SK-N-SH (cell line): Measurements from ENCODE around the gene RAPGEF2. TPM values are rescaled to one million over a fixed set of nuclear protein-coding genes. Genes with fewer than 3 reads are reported as not detected.

Experiments used
- CTCF ChIA-PET: fragments of 300-600, 350-600 bp; formaldehyde crosslinking; extraction: SDS; loops from one replicate; lab custom pipeline; 2021; lab: Yijun Ruan, JAX
- POLR2A ChIA-PET: fragments of 350-600 bp; sonication (Branson Sonifier 250); formaldehyde crosslinking; extraction: SDS; loops from one replicate; lab custom pipeline; 2020; ENCODE audit warnings: antibody characterized with exemption, inconsistent platforms; lab: Yijun Ruan, JAX
- DNase-seq: peaks from one replicate; pipeline ENCODE4 v3.0.0; 2012
- H2AFZ ChIP-seq: fragments of 200-600 bp; sonication (generic); 2 replicates; pipeline ENCODE4 v1.8.1; 2016; ENCODE audit warnings: antibody characterized with exemption, mild to moderate bottlenecking, low read depth
- H3F3A ChIP-seq: fragments of 200-600 bp; sonication (generic); replicated peaks from 2 replicates; pipeline ENCODE3; 2016; ENCODE audit warnings: antibody characterized with exemption, mild to moderate bottlenecking; ENCODE audit not compliant: insufficient read depth
- H3K27ac ChIP-seq, 2 experiments: fragments of 200-500 bp in 1 of 2; fragments of 200-600 bp in 1 of 2; sonication (Bioruptor generic) in 1 of 2; sonication (generic), shearing (Covaris generic) in 1 of 2; 2 replicates each; pipeline versions ENCODE4 v1.5.1 to v1.6.1; 2014 to 2016; ENCODE audit warnings: low read depth in 2 of 2, inconsistent platforms in 1 of 2, low read length in 1 of 2, mild to moderate bottlenecking in 1 of 2, mixed read lengths in 1 of 2
- H3K27me3 ChIP-seq: fragments of 200-600 bp; sonication (generic), shearing (Covaris generic); 2 replicates; pipeline ENCODE4 v1.6.1; 2016; ENCODE audit warnings: mixed run types; ENCODE audit not compliant: insufficient read depth
- H3K36me3 ChIP-seq, 2 experiments: fragments of 200-500 bp in 1 of 2; fragments of 200-600 bp in 1 of 2; sonication (Bioruptor generic) in 1 of 2; sonication (generic) in 1 of 2; replicated peaks in 1 of 2; 2 replicates each; pipeline versions ENCODE3 to v1.5.1; 2014 to 2016; ENCODE audit warnings: low read length in 1 of 2, mild to moderate bottlenecking in 1 of 2; ENCODE audit not compliant: insufficient read depth in 2 of 2, control insufficient read depth in 1 of 2
- H3K4me1 ChIP-seq, 2 experiments: fragments of 200-500 bp in 1 of 2; fragments of 200-600 bp in 1 of 2; sonication (Bioruptor generic) in 1 of 2; sonication (generic), shearing (Covaris generic) in 1 of 2; 2 replicates each; pipeline versions ENCODE4 v1.5.1 to v1.6.1; 2014 to 2016; ENCODE audit warnings: low read depth in 1 of 2, low read length in 1 of 2, mixed run types in 1 of 2; ENCODE audit not compliant: insufficient read depth in 2 of 2, control insufficient read depth in 1 of 2
- H3K4me2 ChIP-seq: fragments of 200-600 bp; sonication (generic), shearing (Covaris generic); 2 replicates; pipeline ENCODE4 v1.6.1; 2017; ENCODE audit warnings: mixed run types
- H3K4me3 ChIP-seq, 2 experiments: fragments of 200-500 bp in 1 of 2; fragments of 200-600 bp in 1 of 2; sonication (Bioruptor generic) in 1 of 2; sonication (generic), shearing (Covaris generic) in 1 of 2; 2 replicates each; pipeline versions ENCODE4 v1.5.1 to v1.8.1; 2014 to 2016; ENCODE audit warnings: low read depth in 2 of 2, inconsistent platforms in 1 of 2, low read length in 1 of 2, mild to moderate bottlenecking in 1 of 2, mixed read lengths in 1 of 2, moderate library complexity in 1 of 2
- H3K79me2 ChIP-seq: fragments of 200-600 bp; sonication (generic); 2 replicates; pipeline ENCODE4 v1.8.1; 2017; ENCODE audit warnings: mild to moderate bottlenecking; ENCODE audit not compliant: insufficient read depth
- H3K9ac ChIP-seq: fragments of 200-600 bp; sonication (generic); 2 replicates; pipeline ENCODE4 v1.6.1; 2017; ENCODE audit warnings: mixed run types
- H3K9me2 ChIP-seq: fragments of 200-600 bp; sonication (generic); 2 replicates; pipeline ENCODE4 v1.6.1; 2017; ENCODE audit warnings: mixed run types
- H3K9me3 ChIP-seq: fragments of 200-600 bp; sonication (generic); 2 replicates; pipeline ENCODE4 v1.6.1; 2017; ENCODE audit warnings: mixed run types, mild to moderate bottlenecking, moderate library complexity
- H4K20me1 ChIP-seq: fragments of 200-600 bp; sonication (generic); 2 replicates; pipeline ENCODE4 v1.6.1; 2017; ENCODE audit warnings: mild to moderate bottlenecking, mixed run types; ENCODE audit not compliant: insufficient read depth
- CHD2 ChIP-seq: fragments of 150-350 bp; IDR thresholded peaks from 2 replicates; pipeline ENCODE4 v1.6.1; 2018; ENCODE audit warnings: low read length; ENCODE audit not compliant: partially characterized antibody
- FOSL2 ChIP-seq: IDR thresholded peaks from 2 replicates; pipeline ENCODE4 v1.4.0; 2012; ENCODE audit warnings: low read depth, mild to moderate bottlenecking, moderate library complexity, borderline replicate concordance
- FOXJ3 ChIP-seq: sonication (generic); formaldehyde crosslinking; IDR thresholded peaks from 2 replicates; pipeline ENCODE4 v1.5.1; 2020; ENCODE audit warnings: mild to moderate bottlenecking, missing genetic modification reagents
- JUND ChIP-seq: IDR thresholded peaks from 2 replicates; pipeline ENCODE4 v1.4.0; 2012
- MEF2A ChIP-seq: IDR thresholded peaks from 2 replicates; pipeline ENCODE4 v1.4.0; 2012; ENCODE audit warnings: low read depth, borderline replicate concordance
- NFIC ChIP-seq: IDR thresholded peaks from 2 replicates; pipeline ENCODE4 v1.4.0; 2012; ENCODE audit warnings: borderline replicate concordance
- RCOR1 ChIP-seq: fragments of 150-350 bp; IDR thresholded peaks from 2 replicates; pipeline ENCODE4 v1.6.1; 2017; ENCODE audit warnings: antibody characterized with exemption, low read length
- SIN3A ChIP-seq: IDR thresholded peaks from 2 replicates; pipeline ENCODE4 v1.6.1; 2012; ENCODE audit warnings: low read depth, mild to moderate bottlenecking, low read length, moderate library complexity, borderline replicate concordance
- TCF12 ChIP-seq: IDR thresholded peaks from 2 replicates; pipeline ENCODE4 v1.4.0; 2012
- YY1 ChIP-seq: IDR thresholded peaks from 2 replicates; pipeline ENCODE4 v1.4.0; 2012; ENCODE audit warnings: low read depth, mild to moderate bottlenecking
- WGBS: methylation state at CpG from one replicate; pipeline ENCODE4 v1.1.6; 2017; ENCODE audit warnings: low lambda C conversion rate; 5-methylcytosine and 5-hydroxymethylcytosine counted together
- polyA plus RNA-seq, 3 experiments: library from polyadenylated mRNA; depleted of rRNA; stranded (reverse); fragments of >200 nt; gene quantifications; 2 replicates each; pipeline ENCODE4 v1.2.3, GENCODE V29; 2012
- TF ChIP-seq, protein P1 (sequence below): IDR thresholded peaks from 2 replicates; pipeline ENCODE4; 2012
- TF ChIP-seq, protein P2 (sequence below): fragments of 200-600 bp; sonication (generic); IDR thresholded peaks from 2 replicates; pipeline ENCODE4 v1.6.1; 2017; ENCODE audit warnings: antibody characterized with exemption, mild to moderate bottlenecking, moderate library complexity
- TF ChIP-seq, protein P3 (sequence below): IDR thresholded peaks from 2 replicates; pipeline ENCODE4 v1.4.0; 2012; ENCODE audit warnings: low read depth

RAPGEF2 gene
- polyA plus RNA-seq, 1 of the 3 experiments (the other 2 are of a cell fraction): 19.2 TPM

DNA sequence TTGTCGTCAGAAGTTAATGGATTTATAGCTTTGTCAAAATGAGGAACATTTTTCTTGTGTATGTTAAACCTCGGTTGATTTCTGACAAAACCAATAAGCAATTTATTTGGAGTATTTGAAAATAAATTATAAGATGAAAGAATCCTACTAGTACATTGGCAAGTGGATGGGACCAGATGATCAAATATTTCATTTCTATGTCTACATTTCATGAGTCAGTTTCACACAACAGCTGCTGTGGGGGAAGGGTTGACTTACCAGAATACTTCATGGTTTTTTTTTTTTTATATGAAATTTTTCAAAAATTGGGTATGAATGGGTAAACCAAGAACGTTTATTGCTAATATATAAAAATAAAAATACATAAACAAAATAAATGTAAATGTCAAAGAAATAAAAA lies 39.4 kb downstream of the RAPGEF2 start:
- Histone ChIP-seq H3K79me2 (peaks cover 84% of the 10 kb centered on the region), H3K9ac (no peak overlapping the region), H2AFZ (no peak overlapping the region), H3K9me3 (no peaks in the 10 kb centered on the region), H3K9me2 (no peaks in the 10 kb centered on the region), H3K27ac (no peak overlapping the region), H3F3A (no peaks in the 10 kb centered on the region), H3K4me2 (no peak overlapping the region), H3K36me3 (no peaks in the 10 kb centered on the region), H4K20me1 (peaks cover 69% of the 10 kb centered on the region), H3K4me3 (no peak overlapping the region), H3K27me3 (no peaks in the 10 kb centered on the region), H3K4me1 (peaks cover 0 to 2% of the 10 kb centered on the region in 2 experiments; a peak in 2 of 4 replicates)
- no peak for DNase-seq
- TF ChIP-seq TCF12 (peak; percentile 30), MEF2A (no peak)
- ChIA-PET POLR2A (no interaction called here), CTCF (interaction anchor here (1.0 to 1.5 kb wide), 2 partner anchors 10 to 291 kb away, joined by 3 read pairs; no protein-coding TSS in a partner anchor)
- 79% methylated on average over 3 of the region's 3 CpGs for WGBS

DNA sequence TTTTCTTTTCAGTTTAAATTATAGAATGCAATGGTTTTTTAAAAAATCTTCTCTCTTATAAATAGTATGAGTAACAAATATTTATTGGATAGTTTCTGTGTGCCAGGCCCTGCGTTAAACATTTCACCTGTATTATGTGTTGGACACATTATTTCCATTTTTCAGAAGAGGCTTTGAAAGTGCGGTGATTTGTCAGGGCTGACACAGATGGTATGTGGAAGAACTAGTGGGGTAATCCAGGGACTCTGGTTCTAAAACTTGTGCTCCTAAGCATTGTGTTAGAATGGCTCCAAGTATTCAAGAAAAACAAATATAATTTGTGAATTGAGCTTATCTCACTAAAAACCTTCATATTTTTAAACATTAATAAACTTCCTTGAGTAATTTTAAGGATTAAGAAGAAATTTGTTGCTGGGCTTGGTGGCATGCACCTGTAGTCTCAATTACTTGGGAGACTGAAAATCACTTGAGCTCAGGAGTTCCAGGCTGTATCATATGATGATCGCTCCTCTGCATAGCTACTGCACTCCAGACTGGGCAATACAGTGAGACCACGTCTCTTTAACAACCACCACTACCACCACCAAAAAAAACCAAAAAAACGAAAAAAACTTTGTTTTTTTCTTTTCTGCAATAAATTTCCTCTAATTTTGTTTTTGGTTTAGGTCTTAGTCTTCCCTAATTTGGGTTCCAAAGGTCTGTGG lies 40.0 kb downstream of the RAPGEF2 start:
- Histone ChIP-seq H3K9me2 (no peaks in the 10 kb centered on the region), H2AFZ (no peak overlapping the region), H3K4me2 (no peak overlapping the region), H3K27ac (no peak overlapping the region), H3K9me3 (no peaks in the 10 kb centered on the region), H4K20me1 (peaks cover 64% of the 10 kb centered on the region), H3K79me2 (peaks cover 84% of the 10 kb centered on the region), H3K27me3 (no peaks in the 10 kb centered on the region), H3K9ac (no peak overlapping the region), H3K4me3 (no peak overlapping the region), H3K36me3 (no peaks in the 10 kb centered on the region), H3F3A (no peaks in the 10 kb centered on the region), H3K4me1 (peaks cover 0 to 2% of the 10 kb centered on the region in 2 experiments; a peak in 2 of 4 replicates)
- POLR2A ChIA-PET: no interaction called here
- 85% methylated on average over 5 of the region's 5 CpGs for WGBS
- TF ChIP-seq NFIC (no peak), FOSL2 (no peak), RCOR1 (no peak), SIN3A (no peak), YY1 (no peak), CHD2 (no peak), JUND (no peak), FOXJ3 (CRISPR knock-in tag) (no peak)
- TF ChIP-seq, protein P1, sequence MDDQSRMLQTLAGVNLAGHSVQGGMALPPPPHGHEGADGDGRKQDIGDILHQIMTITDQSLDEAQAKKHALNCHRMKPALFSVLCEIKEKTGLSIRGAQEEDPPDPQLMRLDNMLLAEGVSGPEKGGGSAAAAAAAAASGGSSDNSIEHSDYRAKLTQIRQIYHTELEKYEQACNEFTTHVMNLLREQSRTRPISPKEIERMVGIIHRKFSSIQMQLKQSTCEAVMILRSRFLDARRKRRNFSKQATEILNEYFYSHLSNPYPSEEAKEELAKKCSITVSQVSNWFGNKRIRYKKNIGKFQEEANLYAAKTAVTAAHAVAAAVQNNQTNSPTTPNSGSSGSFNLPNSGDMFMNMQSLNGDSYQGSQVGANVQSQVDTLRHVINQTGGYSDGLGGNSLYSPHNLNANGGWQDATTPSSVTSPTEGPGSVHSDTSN: no peak
- TF ChIP-seq, protein P2, sequence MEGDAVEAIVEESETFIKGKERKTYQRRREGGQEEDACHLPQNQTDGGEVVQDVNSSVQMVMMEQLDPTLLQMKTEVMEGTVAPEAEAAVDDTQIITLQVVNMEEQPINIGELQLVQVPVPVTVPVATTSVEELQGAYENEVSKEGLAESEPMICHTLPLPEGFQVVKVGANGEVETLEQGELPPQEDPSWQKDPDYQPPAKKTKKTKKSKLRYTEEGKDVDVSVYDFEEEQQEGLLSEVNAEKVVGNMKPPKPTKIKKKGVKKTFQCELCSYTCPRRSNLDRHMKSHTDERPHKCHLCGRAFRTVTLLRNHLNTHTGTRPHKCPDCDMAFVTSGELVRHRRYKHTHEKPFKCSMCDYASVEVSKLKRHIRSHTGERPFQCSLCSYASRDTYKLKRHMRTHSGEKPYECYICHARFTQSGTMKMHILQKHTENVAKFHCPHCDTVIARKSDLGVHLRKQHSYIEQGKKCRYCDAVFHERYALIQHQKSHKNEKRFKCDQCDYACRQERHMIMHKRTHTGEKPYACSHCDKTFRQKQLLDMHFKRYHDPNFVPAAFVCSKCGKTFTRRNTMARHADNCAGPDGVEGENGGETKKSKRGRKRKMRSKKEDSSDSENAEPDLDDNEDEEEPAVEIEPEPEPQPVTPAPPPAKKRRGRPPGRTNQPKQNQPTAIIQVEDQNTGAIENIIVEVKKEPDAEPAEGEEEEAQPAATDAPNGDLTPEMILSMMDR: no peak
- TF ChIP-seq, protein P3, sequence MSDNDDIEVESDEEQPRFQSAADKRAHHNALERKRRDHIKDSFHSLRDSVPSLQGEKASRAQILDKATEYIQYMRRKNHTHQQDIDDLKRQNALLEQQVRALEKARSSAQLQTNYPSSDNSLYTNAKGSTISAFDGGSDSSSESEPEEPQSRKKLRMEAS: no peak
- CTCF ChIA-PET: interaction anchor here (1.0 to 1.5 kb wide), 2 partner anchors 10 to 292 kb away, joined by 3 read pairs; no protein-coding TSS in a partner anchor
- DNase-seq: no peak
